Right lobe of liver (tissue), 6 donors: ENCODE data around the gene ETFB. TPM values are rescaled to one million over a fixed set of nuclear protein-coding genes. Genes with fewer than 3 reads are reported as not detected.

Source experiments
- ATAC-seq, 4 donors: fragments of 200-7000 bp; cut with Tn5 transposase; one replicate each; pipeline ENCODE4 v1.9.1; 2020; ENCODE audit warnings: mild to moderate bottlenecking in 4 of 4, moderate library complexity in 4 of 4
- DNase-seq, 3 donors: peaks; one replicate each; pipeline ENCODE4 v3.0.0-alpha.2; 2020
- H3K27ac ChIP-seq, 3 donors: fragments of 200-600 bp; one replicate each; pipeline ENCODE4 v1.8.0; 2022
- H3K27me3 ChIP-seq, 2 donors: fragments of 200-600 bp; one replicate each; pipeline ENCODE4 v1.8.0; 2022
- H3K36me3 ChIP-seq, 4 donors: fragments of 200-600 bp; sonication (generic) in 1 of 4; one replicate each; pipeline versions ENCODE4 v1.5.1 to v1.8.0; 2017 to 2022; ENCODE audit warnings: control low read depth in 1 of 4
- H3K4me1 ChIP-seq, 4 donors: fragments of 200-600 bp; sonication (generic) in 1 of 4; one replicate each; pipeline versions ENCODE4 v1.5.1 to v1.8.0; 2017 to 2022; ENCODE audit warnings: control low read depth in 1 of 4
- H3K4me3 ChIP-seq, 3 donors: fragments of 200-600 bp; one replicate each; pipeline ENCODE4 v1.8.0; 2022
- H3K9me3 ChIP-seq, 4 donors: fragments of 200-600 bp; sonication (generic) in 1 of 4; one replicate each; pipeline versions ENCODE4 v1.5.1 to v1.8.0; 2017 to 2022; ENCODE audit warnings: control low read depth in 1 of 4
- POLR2A ChIP-seq: fragments of 450-650 bp; IDR thresholded peaks from one replicate; pipeline ENCODE4 v1.6.1; 2017; ENCODE audit warnings: antibody characterized with exemption, mild to moderate bottlenecking
- WGBS: methylation state at CpG from one replicate; pipeline ENCODE4 v1.1.6; 2018; ENCODE audit warnings: low coverage, low lambda C conversion rate; ENCODE audit not compliant: insufficient coverage; ENCODE audit errors: missing lambda C conversion rate; 5-methylcytosine and 5-hydroxymethylcytosine counted together
- intact Hi-C, 2 donors: fragments of 100-400 bp; cut with DNase I; formaldehyde crosslinking; loops; one replicate each; pipeline versions ENCODE4 v1.11.2 to v1.14.1; 2022
- total RNA-seq, 6 experiments: library from RNA; depleted of rRNA in 2 of 6; stranded (reverse); fragments of >200 nt in 2 of 6; fragmentation: NEBNext Ultra II Directional in 3 of 6; extraction: Animal tissue kit (Norgen Biotek cat#: 25700) in 3 of 6; gene quantifications; one replicate each; pipeline versions ENCODE4 v1.1.0 to v1.2.4, GENCODE V29; 2016 to 2023
- TF ChIP-seq, protein P1 (sequence below), 4 donors: fragments of 200-600 bp in 3 of 4; fragments of 450-650 bp in 1 of 4; IDR thresholded peaks; one replicate each; pipeline versions ENCODE4 v1.5.1 to v1.8.0; 2016 to 2022; ENCODE audit warnings: antibody characterized with exemption in 4 of 4, mild to moderate bottlenecking in 2 of 4
- donor health status: DM: no; HTN: yes; CAD: no.
- donor health status: DM: no; HTN: no; CAD: no.
- donor health status: DM: no; HTN: no; CAD: no.
- donor health status: DM: no; HTN: yes; CAD: no.
- donor health status: DM: no; HTN: yes; CAD: no.

ETFB gene
- total RNA-seq, 6 experiments from 2014 or later, result 210 to 439 (median 345) TPM

DNA sequence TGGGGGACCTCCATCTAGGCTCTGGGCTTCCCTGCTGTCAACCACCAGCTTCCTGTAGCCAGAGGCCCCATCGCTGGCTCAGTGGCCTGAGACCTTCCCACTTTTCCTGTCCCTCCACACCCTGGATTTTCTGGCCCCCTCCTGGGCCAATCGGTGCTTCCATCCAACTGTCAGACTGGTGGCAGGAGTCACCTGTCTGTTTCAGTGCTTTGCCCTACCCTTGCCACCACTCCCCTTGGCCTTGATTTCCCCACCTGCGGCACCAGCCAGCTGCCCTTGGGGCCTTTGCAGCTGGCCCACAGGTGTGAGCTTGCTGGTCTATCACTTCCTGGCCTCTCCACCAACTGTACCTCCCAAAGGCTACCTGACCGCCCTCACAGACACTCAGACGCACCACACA is 36.8 kb downstream of the ETFB start:
- DNase-seq (no peak), ATAC-seq (no peak)
- H3K27me3 ChIP-seq, result peaks cover 0 to 15% of the 10 kb centered on the region in 2 donors
- intact Hi-C loops, result loop anchor here in 1 of 2 donors (10.0 kb wide), 1 partner anchor 85 kb away; the partner anchor contains the start of gene SIGLEC10
- H3K9me3 ChIP-seq, result no peaks in the 10 kb centered on the region
- peaks cover 0 to 7% (median 0%) of the 10 kb centered on the region in 4 donors for H3K4me1 ChIP-seq
- no peaks in the 10 kb centered on the region for H3K36me3 ChIP-seq
- TF ChIP-seq POLR2A, result no peak
- TF ChIP-seq, protein P1, sequence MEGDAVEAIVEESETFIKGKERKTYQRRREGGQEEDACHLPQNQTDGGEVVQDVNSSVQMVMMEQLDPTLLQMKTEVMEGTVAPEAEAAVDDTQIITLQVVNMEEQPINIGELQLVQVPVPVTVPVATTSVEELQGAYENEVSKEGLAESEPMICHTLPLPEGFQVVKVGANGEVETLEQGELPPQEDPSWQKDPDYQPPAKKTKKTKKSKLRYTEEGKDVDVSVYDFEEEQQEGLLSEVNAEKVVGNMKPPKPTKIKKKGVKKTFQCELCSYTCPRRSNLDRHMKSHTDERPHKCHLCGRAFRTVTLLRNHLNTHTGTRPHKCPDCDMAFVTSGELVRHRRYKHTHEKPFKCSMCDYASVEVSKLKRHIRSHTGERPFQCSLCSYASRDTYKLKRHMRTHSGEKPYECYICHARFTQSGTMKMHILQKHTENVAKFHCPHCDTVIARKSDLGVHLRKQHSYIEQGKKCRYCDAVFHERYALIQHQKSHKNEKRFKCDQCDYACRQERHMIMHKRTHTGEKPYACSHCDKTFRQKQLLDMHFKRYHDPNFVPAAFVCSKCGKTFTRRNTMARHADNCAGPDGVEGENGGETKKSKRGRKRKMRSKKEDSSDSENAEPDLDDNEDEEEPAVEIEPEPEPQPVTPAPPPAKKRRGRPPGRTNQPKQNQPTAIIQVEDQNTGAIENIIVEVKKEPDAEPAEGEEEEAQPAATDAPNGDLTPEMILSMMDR (IDR thresholded peaks at IDR 0.05), result no peak
- H3K27ac ChIP-seq, result no peak overlapping the region
- no peak overlapping the region for H3K4me3 ChIP-seq
- 80% methylated on average over 2 of the region's 5 CpGs for WGBS

DNA sequence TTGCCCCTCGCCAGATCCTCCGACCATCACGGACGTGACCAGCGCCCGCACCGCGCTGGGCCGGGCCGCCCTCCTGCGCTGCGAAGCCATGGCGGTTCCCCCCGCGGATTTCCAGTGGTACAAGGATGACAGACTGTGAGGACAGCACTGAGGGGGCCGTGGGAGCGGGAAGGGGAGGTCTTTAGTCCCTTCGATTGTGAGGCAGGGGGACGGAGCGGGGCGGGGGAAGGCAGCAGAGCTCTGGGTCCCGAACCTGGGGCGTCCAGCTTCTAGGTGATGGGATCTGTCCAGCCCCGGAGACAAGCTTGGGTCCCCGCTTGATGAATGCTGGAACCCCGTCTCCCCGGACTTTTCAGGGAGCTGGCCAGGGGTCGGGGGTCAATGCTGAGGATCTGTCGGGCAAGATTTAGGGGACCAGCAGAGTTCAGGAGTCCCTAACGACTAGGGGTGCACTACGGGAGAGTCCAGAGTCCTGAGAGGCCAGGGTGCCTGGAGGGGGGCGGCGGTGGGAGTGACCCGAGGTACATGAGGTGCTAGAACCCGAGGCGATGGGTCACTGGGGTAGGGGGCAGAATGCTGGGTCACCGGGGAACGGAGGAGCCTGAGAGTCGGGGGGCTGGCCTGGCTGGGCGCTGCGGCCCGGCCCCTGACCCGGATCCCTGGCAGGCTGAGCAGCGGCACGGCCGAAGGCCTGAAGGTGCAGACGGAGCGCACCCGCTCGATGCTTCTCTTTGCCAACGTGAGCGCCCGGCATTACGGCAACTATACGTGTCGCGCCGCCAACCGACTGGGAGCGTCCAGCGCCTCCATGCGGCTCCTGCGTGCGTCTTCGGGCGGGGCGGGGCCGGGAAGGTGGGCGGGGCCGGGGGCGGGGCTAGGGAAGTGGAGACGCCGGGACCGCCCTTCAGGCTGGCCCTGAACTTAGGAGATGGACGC is 38.9 kb downstream of the ETFB start:
- Histone ChIP-seq H3K9me3 (no peaks in the 10 kb centered on the region), H3K4me3 (no peak overlapping the region), H3K27me3 (peaks cover 0 to 15% of the 10 kb centered on the region in 2 donors), H3K36me3 (no peaks in the 10 kb centered on the region), H3K27ac (no peak overlapping the region), H3K4me1 (peaks cover 0 to 7% (median 0%) of the 10 kb centered on the region in 4 donors)
- intact Hi-C loops, result loop anchor here in 1 of 2 donors (10.0 kb wide), 1 partner anchor 87 kb away; the partner anchor contains the start of gene SIGLEC10
- 3% methylated on average over 43 of the region's 75 CpGs for WGBS
- TF ChIP-seq, protein P1 (IDR thresholded peaks at IDR 0.05), result peak in 3 of 4 donors; percentile 11 to 20 (median 13)
- TF ChIP-seq POLR2A, result no peak
- DNase-seq, result peak in 1 of 3 donors; percentile 55
- ATAC-seq, result peak; percentile 53 to 81 (median 64)

DNA sequence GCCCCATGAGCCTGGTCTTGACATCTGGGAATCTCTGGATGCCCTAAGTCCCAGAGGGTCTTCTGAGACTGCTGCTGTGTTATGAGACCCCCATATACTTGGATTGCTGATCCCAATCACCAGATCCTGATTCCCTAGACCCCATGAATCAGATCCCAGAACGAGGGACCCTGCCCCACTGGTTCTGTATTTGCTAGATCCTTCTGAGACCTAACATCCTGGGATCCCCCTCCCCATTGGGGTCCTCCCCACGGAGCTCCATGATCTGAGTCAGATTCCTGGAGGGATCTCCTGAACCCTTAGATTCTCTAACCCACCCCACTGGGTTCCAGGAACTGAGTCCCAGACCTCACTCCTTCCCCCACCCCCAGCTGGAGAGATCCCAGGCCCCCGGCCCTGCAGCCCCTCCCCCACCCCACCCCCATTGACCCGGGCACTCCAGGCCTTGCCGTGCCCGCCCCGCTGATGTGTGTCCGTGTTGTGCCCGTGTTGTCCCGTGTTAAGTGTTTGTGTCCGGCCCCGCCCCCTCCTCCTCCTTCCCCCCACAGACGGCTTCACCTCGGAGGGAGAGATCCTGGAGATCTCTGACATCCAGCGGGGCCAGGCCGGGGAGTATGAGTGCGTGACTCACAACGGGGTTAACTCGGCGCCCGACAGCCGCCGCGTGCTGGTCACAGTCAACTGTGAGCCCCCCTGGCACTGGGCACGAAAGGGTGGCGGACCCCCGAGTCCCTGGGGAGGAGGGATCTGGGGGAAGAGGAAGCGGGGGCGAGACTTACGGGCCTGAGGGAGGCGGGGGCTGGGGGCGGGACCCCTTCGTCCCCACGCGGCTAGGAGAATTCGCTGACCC is 39.7 kb downstream of the ETFB start:
- Histone ChIP-seq H3K36me3 (no peaks in the 10 kb centered on the region), H3K27me3 (peaks cover 0 to 15% of the 10 kb centered on the region in 2 donors), H3K4me1 (peaks cover 0 to 7% (median 0%) of the 10 kb centered on the region in 4 donors), H3K4me3 (no peak overlapping the region), H3K27ac (no peak overlapping the region), H3K9me3 (no peaks in the 10 kb centered on the region)
- DNase-seq (no peak), ATAC-seq (no peak)
- WGBS, result 19% methylated on average over 19 of the region's 36 CpGs
- TF ChIP-seq, protein P1 (IDR thresholded peaks at IDR 0.05), result no peak
- intact Hi-C loops, result loop anchor here in 1 of 2 donors (10.0 kb wide), 1 partner anchor 88 kb away; the partner anchor contains the start of gene SIGLEC10

DNA sequence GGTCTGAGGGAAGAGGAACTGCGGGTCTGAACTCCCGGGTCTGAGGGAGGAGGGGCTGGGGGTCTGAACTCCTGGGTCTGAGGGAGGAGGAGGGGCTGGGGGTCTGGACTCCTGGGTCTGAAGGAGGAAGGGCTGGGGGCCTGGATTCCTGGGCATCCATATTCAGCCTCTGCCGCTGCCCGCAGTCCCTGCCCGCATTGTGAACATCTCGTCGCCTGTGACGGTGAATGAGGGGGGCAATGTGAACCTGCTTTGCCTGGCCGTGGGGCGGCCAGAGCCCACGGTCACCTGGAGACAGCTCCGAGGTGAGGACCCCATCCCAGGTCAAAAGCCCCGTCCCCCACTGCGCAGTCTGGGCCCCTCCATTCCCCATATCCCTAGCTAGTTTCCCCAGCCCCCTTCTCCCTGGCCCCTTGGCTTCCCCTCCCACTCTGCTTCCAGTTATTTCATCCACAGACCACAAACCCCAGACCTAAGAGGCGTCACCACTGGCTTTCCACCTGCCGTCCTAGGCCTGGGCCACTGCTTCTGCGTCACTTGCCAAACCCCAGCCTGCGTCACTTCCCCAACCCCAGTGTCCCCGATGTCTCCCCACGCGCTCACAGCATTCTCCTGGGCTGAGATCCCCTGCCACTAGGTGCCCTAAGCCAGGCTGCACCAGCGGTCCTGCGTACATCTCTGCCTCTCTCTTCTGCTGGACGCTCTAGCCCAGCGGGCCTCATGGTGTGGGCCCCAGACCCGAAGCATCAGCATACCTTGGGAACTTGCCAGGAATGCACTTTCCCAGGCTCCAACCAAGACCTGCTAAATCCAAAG is 40.8 kb downstream of the ETFB start:
- Histone ChIP-seq H3K4me1 (peaks cover 0 to 7% (median 0%) of the 10 kb centered on the region in 4 donors), H3K4me3 (no peak overlapping the region), H3K27ac (no peak overlapping the region), H3K27me3 (peaks cover 0 to 15% of the 10 kb centered on the region in 2 donors), H3K36me3 (no peaks in the 10 kb centered on the region), H3K9me3 (no peaks in the 10 kb centered on the region)
- intact Hi-C loops, result loop anchor here in 1 of 2 donors (10.0 kb wide), 1 partner anchor 89 kb away; the partner anchor contains the start of gene SIGLEC10
- no peak for DNase-seq
- ATAC-seq, result no peak
- TF ChIP-seq, protein P1 (IDR thresholded peaks at IDR 0.05), result no peak
- no peak for TF ChIP-seq POLR2A
- 72% methylated on average over 9 of the region's 26 CpGs for WGBS
